HepG2 (cell line): ENCODE data around the gene PTPRM. TPM values are rescaled to one million over a fixed set of nuclear protein-coding genes. Genes with fewer than 3 reads are reported as not detected.

Experiments
- AGO2 ChIP-seq: fragments of 200-400 bp; formaldehyde crosslinking; optimal IDR thresholded peaks from 2 replicates; pipeline ENCODE3; 2017; ENCODE audit warnings: mild to moderate bottlenecking, low read depth, low read length, moderate library complexity
- ATF7 ChIP-seq, 2 experiments: fragments of 450-650 bp in 1 of 2; sonication (generic) in 1 of 2; formaldehyde crosslinking in 1 of 2; IDR thresholded peaks; 2 replicates each; pipeline versions ENCODE4 v1.4.0 to v1.6.1; 2016 to 2020; ENCODE audit warnings: antibody characterized with exemption in 1 of 2, mild to moderate bottlenecking in 1 of 2, missing genetic modification reagents in 1 of 2
- FOXK1 ChIP-seq: sonication (generic); formaldehyde crosslinking; IDR thresholded peaks from 2 replicates; pipeline ENCODE4 v1.4.0; 2020; ENCODE audit warnings: low read depth, missing genetic modification reagents, borderline replicate concordance
- FOXP1 ChIP-seq, 2 experiments: fragments of 450-650 bp in 1 of 2; IDR thresholded peaks; 2 replicates each; pipeline ENCODE4 v1.6.1; 2017 to 2018; ENCODE audit warnings: antibody characterized with exemption in 1 of 2
- HOXA5 ChIP-seq: sonication (generic); formaldehyde crosslinking; IDR thresholded peaks from 2 replicates; pipeline ENCODE4 v1.4.0; 2020; ENCODE audit warnings: missing genetic modification reagents
- KDM5B ChIP-seq: sonication (generic); formaldehyde crosslinking; IDR thresholded peaks from 2 replicates; pipeline ENCODE4 v1.4.0; 2020; ENCODE audit warnings: missing genetic modification reagents, mild to moderate bottlenecking, borderline replicate concordance
- NFIC ChIP-seq: IDR thresholded peaks from 2 replicates; pipeline ENCODE4 v1.6.1; 2012; ENCODE audit warnings: mild to moderate bottlenecking, low read length, inconsistent platforms
- NR2F1 ChIP-seq, 2 experiments: fragments of 450-650 bp in 1 of 2; formaldehyde crosslinking in 1 of 2; IDR thresholded peaks; 2 replicates each; pipeline versions ENCODE4 v1.5.0 to v1.6.1; 2016 to 2020; ENCODE audit warnings: mild to moderate bottlenecking in 1 of 2, missing compliant biosample characterization in 1 of 2, missing genetic modification reagents in 1 of 2, moderate library complexity in 1 of 2
- PAF1 ChIP-seq: IDR thresholded peaks from 2 replicates; pipeline ENCODE4 v1.6.1; 2016; ENCODE audit warnings: missing genetic modification reagents, missing compliant biosample characterization
- RCOR2 ChIP-seq: IDR thresholded peaks from 2 replicates; pipeline ENCODE4 v1.6.1; 2016; ENCODE audit warnings: missing biosample characterization, missing genetic modification reagents
- RXRA ChIP-seq: sonication (generic); formaldehyde crosslinking; IDR thresholded peaks from 2 replicates; pipeline ENCODE4 v1.5.1; 2020; ENCODE audit warnings: missing genetic modification reagents
- SP4 ChIP-seq: sonication (generic); formaldehyde crosslinking; IDR thresholded peaks from 2 replicates; pipeline ENCODE4 v1.8.1; 2023; ENCODE audit warnings: mild to moderate bottlenecking, missing genetic modification reagents
- TGIF2 ChIP-seq: IDR thresholded peaks from 2 replicates; pipeline ENCODE4 v1.6.1; 2016; ENCODE audit warnings: control low read depth, missing compliant biosample characterization
- ZZZ3 ChIP-seq: sonication (generic); formaldehyde crosslinking; IDR thresholded peaks from 2 replicates; pipeline ENCODE4 v1.4.0; 2020; ENCODE audit warnings: missing genetic modification reagents, mild to moderate bottlenecking, borderline replicate concordance
- polyA plus RNA-seq, 8 experiments: library from polyadenylated mRNA; depleted of rRNA in 3 of 8; stranded (reverse) in 7 of 8; unstranded in 1 of 8; fragments of >200 nt; fragmentation: Illumina TruSeq in 4 of 8; extraction: Trizol in 4 of 8; gene quantifications; 2 replicates each; pipeline versions ENCODE4 v1.2.1 to v1.2.3, GENCODE V29; 2011 to 2016; ENCODE audit warnings: low read depth in 4 of 8, missing spikeins in 1 of 8, mixed read lengths in 1 of 8; ENCODE audit not compliant: insufficient read depth in 1 of 8
- total RNA-seq, 5 experiments: library from RNA; depleted of rRNA; stranded (reverse); fragments of >200 nt; fragmentation: Illumina TruSeq; extraction: Trizol; gene quantifications; 2 replicates each; pipeline ENCODE4 v1.2.3, GENCODE V29; 2016; ENCODE audit warnings: low read depth in 1 of 5
- TF ChIP-seq, protein P1 (sequence below): sonication (generic); formaldehyde crosslinking; IDR thresholded peaks from 2 replicates; pipeline ENCODE4 v1.4.0; 2020; ENCODE audit warnings: missing genetic modification reagents
- TF ChIP-seq, protein P2 (sequence below), 2 experiments: sonication (generic) in 1 of 2; formaldehyde crosslinking in 1 of 2; IDR thresholded peaks; 2 replicates each; pipeline versions ENCODE4 v1.4.0 to v1.6.1; 2016 to 2020; ENCODE audit warnings: borderline replicate concordance in 1 of 2, low read depth in 1 of 2, mild to moderate bottlenecking in 1 of 2, missing genetic modification reagents in 1 of 2
- TF ChIP-seq, protein P3 (sequence below): sonication (generic); formaldehyde crosslinking; IDR thresholded peaks from 2 replicates; pipeline ENCODE4 v1.4.0; 2020; ENCODE audit warnings: mild to moderate bottlenecking, missing genetic modification reagents
- TF ChIP-seq, protein P4 (sequence below): sonication (generic); formaldehyde crosslinking; IDR thresholded peaks from 2 replicates; pipeline ENCODE4 v1.4.0; 2020; ENCODE audit warnings: missing genetic modification reagents, borderline replicate concordance

Gene PTPRM
- total and polyA plus RNA-seq, 2 of the 13 experiments (the other 11 are each of a cell fraction or from before 2014, with no cell fraction given), result 12.6 to 108 TPM

DNA sequence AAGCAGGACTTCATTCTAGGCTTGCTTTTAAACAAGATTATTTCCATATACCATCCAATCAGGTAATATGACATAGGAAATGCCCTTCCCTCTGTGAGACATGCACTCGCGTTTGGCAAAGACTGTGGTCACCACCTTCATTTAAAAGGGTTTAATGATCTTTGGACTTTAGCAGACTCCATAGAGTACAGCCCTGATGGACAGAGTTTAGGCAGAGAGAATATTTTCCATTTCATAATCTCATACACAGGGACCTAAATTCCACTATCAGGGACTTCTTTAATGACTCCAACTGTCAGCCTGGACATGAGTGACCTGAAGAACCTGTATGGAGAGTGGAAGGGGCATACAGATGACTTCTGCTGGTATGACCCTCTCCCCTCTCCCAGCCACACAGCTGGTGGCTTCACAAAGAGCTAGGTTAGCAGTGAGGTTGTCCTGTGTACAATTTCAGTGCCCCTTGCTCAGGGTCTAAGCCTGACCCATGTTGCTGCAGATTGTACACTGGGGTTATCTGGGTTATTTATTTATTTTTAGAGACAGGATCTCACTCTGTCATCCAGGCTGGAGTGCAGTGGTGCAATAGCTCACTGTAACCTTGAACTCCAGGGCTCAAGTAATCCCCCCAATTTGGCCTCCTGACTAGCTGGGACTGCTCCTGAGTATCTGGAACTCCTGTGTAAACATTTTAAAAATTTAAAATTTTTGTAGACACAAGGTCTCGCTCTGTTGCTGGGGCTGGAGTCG is 59.2 kb downstream of the PTPRM start (continued):
- TF ChIP-seq KDM5B (CRISPR knock-in tag), result no peak
- TF ChIP-seq FOXP1 (IDR thresholded peaks at IDR 0.05), result no peak
- TF ChIP-seq FOXP1 (CRISPR knock-in tag; IDR thresholded peaks at IDR 0.05), result peak; percentile 67
- TF ChIP-seq, protein P1, sequence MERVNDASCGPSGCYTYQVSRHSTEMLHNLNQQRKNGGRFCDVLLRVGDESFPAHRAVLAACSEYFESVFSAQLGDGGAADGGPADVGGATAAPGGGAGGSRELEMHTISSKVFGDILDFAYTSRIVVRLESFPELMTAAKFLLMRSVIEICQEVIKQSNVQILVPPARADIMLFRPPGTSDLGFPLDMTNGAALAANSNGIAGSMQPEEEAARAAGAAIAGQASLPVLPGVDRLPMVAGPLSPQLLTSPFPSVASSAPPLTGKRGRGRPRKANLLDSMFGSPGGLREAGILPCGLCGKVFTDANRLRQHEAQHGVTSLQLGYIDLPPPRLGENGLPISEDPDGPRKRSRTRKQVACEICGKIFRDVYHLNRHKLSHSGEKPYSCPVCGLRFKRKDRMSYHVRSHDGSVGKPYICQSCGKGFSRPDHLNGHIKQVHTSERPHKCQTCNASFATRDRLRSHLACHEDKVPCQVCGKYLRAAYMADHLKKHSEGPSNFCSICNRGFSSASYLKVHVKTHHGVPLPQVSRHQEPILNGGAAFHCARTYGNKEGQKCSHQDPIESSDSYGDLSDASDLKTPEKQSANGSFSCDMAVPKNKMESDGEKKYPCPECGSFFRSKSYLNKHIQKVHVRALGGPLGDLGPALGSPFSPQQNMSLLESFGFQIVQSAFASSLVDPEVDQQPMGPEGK, result peak; percentile 54; the same call in 1 of the 2 replicates
- peak; percentile 36 for TF ChIP-seq TGIF2
- TF ChIP-seq, protein P2, sequence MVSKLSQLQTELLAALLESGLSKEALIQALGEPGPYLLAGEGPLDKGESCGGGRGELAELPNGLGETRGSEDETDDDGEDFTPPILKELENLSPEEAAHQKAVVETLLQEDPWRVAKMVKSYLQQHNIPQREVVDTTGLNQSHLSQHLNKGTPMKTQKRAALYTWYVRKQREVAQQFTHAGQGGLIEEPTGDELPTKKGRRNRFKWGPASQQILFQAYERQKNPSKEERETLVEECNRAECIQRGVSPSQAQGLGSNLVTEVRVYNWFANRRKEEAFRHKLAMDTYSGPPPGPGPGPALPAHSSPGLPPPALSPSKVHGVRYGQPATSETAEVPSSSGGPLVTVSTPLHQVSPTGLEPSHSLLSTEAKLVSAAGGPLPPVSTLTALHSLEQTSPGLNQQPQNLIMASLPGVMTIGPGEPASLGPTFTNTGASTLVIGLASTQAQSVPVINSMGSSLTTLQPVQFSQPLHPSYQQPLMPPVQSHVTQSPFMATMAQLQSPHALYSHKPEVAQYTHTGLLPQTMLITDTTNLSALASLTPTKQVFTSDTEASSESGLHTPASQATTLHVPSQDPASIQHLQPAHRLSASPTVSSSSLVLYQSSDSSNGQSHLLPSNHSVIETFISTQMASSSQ (IDR thresholded peaks at IDR 0.05; ENCODE audit: low read depth), result 0 out of 2 replicates have a peak, but pooled peaks have one; percentile 26
- TF ChIP-seq, protein P2 (CRISPR knock-in tag; IDR thresholded peaks at IDR 0.05; ENCODE audit: borderline replicate concordance), result peak; percentile 37; the same call in 1 of the 2 replicates
- TF ChIP-seq AGO2, result no peak
- TF ChIP-seq RXRA, result peak; percentile 66; the same call in 1 of the 2 replicates
- TF ChIP-seq PAF1 (CRISPR knock-in tag), result no peak
- peak; percentile 57 to 68; a peak in 3 of 4 replicates for TF ChIP-seq NR2F1 (CRISPR knock-in tag; IDR thresholded peaks at IDR 0.05)
- TF ChIP-seq, protein P3, sequence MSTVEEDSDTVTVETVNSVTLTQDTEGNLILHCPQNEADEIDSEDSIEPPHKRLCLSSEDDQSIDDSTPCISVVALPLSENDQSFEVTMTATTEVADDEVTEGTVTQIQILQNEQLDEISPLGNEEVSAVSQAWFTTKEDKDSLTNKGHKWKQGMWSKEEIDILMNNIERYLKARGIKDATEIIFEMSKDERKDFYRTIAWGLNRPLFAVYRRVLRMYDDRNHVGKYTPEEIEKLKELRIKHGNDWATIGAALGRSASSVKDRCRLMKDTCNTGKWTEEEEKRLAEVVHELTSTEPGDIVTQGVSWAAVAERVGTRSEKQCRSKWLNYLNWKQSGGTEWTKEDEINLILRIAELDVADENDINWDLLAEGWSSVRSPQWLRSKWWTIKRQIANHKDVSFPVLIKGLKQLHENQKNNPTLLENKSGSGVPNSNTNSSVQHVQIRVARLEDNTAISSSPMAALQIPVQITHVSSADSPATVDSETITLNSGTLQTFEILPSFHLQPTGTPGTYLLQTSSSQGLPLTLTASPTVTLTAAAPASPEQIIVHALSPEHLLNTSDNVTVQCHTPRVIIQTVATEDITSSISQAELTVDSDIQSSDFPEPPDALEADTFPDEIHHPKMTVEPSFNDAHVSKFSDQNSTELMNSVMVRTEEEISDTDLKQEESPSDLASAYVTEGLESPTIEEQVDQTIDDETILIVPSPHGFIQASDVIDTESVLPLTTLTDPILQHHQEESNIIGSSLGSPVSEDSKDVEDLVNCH (CRISPR knock-in tag), result no peak
- 0 out of 2 replicates have a peak, but pooled peaks have one; percentile 22 for TF ChIP-seq RCOR2 (CRISPR knock-in tag)
- no peak for TF ChIP-seq ZZZ3
- TF ChIP-seq NFIC, result no peak
- TF ChIP-seq FOXK1 (CRISPR knock-in tag), result peak; percentile 43; the same call in 1 of the 2 replicates
- no peak for TF ChIP-seq ATF7 (IDR thresholded peaks at IDR 0.05)
- TF ChIP-seq ATF7 (CRISPR knock-in tag; IDR thresholded peaks at IDR 0.05), result no peak
- peak; percentile 55; the same call in 1 of the 2 replicates for TF ChIP-seq SP4 (CRISPR knock-in tag)
- TF ChIP-seq, protein P4, sequence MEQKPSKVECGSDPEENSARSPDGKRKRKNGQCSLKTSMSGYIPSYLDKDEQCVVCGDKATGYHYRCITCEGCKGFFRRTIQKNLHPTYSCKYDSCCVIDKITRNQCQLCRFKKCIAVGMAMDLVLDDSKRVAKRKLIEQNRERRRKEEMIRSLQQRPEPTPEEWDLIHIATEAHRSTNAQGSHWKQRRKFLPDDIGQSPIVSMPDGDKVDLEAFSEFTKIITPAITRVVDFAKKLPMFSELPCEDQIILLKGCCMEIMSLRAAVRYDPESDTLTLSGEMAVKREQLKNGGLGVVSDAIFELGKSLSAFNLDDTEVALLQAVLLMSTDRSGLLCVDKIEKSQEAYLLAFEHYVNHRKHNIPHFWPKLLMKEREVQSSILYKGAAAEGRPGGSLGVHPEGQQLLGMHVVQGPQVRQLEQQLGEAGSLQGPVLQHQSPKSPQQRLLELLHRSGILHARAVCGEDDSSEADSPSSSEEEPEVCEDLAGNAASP (CRISPR knock-in tag), result peak; percentile 24; the same call in 1 of the 2 replicates
- no peak for TF ChIP-seq HOXA5 (CRISPR knock-in tag)
